HS-27A (cell line): ENCODE measurements around the gene CABLES2.
"Not testable (repeated sequence)": the region's sequence is repeated elsewhere in the genome, so short reads cannot be mapped to it uniquely, and the experiment has no call there.

Source experiments
- DNase-seq: peaks from one replicate; pipeline ENCODE4 v3.0.0-alpha.2; 2012; ENCODE audit warnings: low read depth, missing footprints

The CABLES2 gene

DNA sequence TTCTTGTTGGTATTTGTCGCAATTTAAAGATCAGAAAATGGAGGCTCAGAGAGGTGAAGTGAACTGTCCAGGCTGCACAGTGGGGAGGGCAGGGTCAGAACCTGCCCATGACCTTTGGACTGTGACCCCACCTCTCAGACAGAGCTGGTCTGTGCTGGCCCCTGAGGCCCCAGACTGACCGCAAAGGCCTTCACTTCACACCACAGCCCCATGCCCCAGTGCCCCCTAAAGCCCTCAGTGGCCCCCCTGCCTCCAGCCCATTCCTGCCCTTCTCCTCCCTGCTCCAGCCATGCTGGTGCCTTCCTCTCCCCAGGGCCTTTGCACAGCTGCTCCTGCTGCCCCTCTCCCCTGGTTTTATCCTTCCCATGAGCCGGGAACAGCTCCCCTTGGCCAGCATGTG, 29.6 kb upstream of the CABLES2 start:
- no peak for DNase-seq

DNA sequence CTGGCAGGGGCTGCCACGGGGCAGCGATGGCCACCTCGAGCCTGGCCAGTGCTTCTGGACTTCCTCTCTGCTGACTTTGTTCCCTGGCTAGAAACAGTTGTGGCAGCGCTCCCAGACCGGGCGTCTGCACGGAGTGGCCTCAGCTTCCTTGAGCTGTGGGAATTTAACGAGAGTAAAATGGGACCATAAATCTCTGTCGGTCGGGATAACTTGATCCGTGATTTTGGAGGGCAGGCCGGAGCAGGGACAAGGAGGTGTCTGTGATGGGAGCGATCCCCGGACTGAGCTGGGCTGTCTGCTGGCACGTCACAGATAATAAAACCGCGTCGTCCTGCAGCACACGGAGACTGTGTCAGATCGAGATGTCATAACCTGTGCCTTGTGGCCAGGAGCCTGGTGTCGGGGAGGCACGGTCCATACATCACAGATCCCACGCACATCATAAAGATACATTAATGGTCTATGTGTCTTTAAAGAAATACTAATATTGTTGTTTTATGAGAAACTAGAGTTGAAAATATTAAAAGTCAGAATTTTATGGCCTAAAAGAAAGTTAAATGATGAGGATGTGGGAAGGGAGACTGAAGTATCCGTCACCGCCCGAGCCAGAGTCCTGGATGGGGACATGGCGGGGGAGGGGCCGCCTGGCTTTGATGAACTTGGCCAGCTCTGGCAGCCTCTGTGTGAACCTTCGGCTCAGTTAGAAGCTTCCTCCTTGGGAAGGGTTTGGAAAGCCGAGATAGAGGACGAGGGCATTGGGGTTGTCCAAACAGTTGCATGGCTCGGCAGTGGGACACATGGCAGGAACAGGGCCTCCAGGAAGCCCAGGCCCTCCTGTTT, 26.8 kb upstream of the CABLES2 start:
- DNase-seq, result no peak

DNA sequence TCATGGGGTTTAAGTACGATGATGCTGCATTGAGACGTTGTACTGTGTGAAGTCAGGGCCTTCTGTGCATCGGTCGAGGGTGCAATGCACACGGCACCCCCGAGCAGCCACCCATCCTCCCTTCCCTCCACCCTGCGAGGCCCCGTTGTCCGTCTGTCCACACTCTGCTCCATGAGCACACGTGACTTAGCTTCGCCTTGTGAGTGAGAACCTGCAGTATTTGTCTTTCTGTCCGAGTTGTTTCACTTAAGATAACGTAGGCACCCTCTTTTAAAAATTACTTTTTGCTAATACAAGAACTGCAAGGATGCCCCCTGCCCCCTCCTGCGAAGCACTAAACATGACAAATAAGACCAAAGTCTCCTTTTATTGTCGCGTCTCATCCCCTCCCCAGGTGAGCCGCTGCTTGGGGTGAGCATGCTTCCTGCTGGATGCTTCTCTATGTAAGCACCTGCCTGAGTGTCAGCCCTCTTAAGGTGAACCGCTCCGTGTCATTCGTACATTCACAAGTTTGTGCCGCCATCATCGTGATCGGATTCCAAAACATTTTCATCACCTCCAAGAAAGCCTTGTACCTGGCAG, 23.9 kb upstream of the CABLES2 start:
- no peak for DNase-seq

DNA sequence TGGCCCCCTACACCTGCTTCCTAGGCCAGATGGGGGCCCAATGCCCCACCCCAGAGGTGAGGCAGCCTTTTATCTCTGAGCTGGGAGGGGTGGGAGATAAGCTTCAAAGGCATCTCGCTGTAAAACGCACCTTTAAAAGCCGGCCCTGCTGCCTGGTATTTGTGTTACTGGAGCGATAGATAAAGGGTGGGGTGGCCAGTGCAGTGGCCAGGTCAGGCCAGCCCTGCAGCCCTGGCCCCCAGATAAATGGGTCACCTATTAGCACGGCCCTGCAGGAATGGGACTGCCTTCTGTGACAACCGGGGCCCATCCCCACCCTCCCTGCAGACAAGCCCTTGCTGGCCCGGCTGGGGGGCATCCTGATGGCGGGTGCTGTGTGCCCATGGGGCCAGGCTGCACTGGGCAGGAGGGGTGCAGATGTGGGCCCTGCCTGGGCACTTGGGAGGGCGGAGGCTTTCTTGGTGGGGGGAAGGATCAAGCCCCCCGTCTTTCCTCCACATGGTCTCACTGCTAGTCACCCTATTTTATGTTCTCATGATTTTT, 23.3 kb upstream of the CABLES2 start:
- DNase-seq, result no peak

DNA sequence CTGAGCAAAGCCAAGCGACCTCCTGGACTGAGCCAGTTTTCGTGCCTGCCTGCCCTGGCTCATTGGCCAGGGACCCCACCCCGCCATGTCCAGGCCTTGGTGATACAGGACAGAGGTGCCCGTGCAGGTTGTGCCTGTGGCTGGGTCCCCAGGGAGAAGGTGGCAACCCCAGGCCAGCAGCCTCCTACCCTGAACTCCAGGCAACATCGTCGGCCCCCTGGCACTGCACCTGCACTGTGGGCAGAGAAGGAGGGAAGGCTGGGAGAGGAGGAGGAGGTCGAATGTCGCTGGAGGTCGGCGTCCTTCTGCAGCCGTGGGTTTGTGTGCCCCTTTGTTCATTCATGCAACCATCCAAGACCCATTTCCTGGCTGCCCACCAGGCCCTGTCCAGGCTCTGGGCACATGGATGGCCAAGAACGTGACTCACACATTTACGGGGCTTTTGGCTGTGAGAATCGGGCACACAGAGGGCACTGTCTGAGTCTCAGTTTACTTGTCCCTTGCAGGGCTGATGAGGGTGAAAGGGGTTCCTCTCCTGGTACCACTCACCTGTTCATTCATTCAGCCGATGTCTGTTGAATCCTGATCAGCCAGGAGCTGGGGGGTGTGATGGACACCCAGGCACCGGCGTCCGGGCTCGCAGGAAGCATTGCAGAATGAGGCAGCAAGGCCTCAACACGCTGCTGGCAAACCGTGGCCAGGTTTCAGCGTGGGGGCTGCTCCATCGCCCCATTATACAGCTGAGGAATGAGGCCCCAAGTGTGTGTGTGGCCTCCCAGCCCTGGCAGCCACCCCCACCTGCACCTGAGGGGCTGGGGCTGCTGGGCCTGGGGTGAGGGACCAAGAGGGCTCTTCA, 22.6 kb upstream of the CABLES2 start:
- DNase-seq, result no peak

DNA sequence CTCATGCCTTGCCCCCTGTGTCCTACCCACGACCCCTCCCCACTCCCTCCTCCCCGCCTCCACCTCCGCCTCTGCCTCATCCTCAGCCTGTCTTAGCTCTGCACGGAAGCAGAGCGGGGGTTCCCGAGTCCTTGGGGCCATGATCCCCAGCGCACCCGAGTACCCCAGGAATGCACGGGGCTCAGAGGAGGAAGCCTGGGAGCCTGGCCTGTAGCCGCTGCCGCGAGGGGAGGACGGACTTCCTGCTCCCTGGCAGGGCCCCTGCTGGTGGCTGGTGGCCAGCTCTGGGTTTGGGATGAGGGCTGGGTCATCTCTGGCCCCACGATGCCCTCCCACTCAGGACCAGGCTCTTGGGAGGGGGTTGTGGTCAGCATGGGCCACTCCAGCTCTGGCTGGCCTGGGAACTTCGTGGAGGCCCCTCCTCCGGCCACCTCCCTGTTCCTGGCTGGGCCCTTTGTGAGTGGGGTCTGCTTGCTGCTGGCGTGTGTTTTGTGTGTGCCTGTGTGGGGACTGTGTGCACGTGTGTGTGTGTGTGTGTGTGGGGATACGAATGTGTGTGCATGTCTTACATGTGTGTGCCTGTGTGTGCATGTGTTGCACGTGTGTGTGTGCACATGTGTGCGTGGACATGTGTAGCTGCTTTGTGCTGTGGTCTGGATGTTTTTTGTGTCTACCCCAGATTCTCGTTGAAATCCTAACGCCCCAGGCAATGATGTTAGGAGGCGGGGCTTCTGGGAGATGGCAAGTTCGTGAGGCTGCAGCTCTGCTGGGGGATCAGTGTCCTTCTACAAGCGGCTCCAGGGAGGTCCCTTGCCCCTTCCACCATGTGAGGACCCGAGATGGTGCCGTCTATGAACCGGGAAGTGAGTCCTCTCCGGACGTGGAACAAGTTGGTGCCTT, 21.6 kb upstream of the CABLES2 start:
- DNase-seq, result no peak

DNA sequence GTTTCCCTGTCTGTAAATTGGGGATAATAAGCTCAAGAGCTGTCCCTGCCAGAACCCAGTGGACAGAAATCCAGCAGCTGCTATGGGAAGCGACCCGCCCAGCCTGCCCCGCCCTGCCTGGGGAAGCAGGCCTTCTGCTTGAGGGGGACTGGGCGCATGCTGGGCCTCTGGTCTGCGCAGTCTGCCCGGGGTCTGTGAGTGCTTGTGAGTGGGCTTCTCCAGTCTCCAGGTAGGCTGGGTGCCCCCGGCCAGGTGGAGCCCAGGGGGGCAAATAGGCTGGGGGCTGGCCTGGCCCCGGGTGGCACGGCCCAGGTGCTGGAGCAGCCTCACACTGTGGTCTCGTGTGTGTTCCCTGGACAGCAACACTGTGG, 20.9 kb upstream of the CABLES2 start:
- no peak for DNase-seq

DNA sequence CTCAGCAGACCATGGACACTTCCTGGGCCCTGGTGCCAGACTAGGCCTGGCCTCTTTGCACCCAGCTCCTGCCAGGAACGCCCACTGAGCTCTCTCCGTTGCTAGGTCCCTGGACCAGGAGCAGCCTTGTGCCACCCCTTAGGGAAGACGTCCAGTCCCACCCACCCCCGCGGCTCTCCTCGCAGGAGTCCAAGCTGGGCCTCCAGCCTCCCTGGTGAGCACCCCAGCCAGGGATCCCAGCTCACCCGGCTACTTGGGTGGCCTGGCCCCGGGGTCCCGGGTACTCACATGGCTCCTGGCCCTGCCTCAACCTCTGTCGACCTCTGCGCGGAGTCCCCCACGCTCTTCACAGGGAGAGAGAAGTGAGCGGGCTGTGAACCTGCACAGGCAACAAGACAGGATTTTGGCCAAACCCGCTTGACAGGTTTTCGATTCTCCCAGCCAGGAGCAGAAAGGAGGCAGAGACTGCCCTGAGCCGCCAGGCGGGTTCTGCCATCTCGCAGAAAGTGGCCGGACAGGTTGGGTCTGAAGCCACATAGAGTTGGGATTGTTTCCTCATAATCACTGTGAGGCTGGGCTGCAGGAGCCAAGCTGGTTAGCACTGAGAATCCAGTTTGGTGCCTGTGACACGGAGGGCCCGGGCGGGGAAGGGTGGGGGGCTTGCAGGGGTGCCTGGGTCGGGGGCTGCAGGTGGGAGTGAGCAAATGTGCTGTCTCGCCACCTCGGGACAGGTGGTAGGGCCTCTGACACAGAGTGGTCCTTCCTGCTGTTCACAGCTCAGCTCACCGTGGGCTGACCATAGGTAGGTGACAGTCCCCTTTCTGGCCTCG, 20.3 kb upstream of the CABLES2 start, which contains the start of gene RBBP8NL:
RBBP8NL (minus strand) TSS at position 368 of the 830 bp plus-strand sequence. CDS start 7,892 bp downstream, outside the sequence.
- no peak for DNase-seq

DNA sequence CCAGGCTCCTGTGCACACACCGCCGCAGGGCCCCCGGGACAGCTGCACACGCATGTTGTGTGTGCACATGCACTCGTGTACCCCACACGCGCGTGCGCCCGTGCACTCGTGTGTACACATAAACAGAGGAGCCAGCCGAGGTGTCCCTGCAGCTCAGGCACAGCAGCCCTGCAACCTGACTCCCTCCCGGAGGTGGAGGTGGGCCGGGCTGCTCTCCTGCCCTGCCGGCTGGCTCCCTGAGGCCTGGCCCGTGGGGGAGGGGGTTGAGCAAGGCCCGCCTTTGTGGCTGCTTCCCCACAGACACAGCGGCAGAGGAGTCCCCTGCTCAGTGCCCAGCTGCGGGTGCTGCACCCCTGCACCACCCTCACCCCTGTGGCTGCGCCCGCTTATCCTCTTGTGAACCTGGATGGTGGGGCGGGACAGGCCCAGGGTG, 19.6 kb upstream of the CABLES2 start:
- DNase-seq, result no peak

DNA sequence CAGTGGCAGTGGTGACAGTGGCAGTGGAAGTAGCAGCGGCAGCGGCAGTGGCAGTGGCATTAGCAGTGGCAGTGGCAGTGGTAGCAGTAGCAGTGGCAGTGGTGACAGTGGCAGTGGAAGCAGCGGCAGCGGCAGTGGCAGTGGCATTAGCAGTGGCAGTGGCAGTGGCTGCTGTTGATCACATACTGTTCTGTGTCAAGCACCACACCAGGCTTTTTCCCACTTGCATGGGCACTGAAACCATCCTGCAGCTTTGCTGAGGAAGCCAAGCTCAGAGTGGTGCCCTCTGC, 18.9 kb upstream of the CABLES2 start:
- not testable (repeated sequence) for DNase-seq

DNA sequence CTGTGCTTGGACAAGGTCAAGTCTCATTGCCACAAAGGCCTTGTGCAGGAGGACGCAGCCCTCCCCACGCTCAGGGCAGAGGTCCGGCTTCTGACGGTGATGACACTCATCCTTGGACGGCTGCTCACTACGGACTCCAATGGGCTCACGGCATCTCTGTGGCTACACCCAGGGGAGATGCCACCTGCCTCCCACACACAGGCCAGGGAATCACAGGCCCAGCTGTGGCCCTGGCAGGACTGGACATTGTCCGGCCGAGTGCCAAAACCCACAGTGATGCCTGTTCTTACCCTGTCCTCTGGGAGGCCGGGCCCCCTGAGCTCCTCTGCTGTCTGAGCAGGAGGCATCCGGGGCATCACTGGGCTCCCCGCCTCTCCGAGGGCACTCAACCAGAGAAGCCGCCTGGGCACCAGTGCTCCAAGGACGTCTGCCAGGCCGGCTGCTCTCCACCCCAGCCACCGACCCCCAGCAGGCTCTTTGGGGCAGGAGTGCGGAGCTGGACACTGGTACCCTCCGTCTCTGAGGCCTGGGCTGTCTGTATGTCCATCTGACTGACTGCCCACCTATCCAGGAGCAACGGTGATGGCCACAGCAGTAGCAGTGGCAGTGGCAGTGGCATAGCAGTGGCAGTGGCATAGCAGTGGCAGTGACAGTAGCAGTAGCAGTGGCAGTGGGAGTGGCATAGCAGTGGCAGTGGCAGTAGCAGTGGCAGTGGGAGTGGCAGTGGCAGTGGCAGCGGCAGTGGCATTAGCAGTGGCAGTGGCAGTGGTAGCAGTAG, 18.4 kb upstream of the CABLES2 start:
- no peak for DNase-seq

DNA sequence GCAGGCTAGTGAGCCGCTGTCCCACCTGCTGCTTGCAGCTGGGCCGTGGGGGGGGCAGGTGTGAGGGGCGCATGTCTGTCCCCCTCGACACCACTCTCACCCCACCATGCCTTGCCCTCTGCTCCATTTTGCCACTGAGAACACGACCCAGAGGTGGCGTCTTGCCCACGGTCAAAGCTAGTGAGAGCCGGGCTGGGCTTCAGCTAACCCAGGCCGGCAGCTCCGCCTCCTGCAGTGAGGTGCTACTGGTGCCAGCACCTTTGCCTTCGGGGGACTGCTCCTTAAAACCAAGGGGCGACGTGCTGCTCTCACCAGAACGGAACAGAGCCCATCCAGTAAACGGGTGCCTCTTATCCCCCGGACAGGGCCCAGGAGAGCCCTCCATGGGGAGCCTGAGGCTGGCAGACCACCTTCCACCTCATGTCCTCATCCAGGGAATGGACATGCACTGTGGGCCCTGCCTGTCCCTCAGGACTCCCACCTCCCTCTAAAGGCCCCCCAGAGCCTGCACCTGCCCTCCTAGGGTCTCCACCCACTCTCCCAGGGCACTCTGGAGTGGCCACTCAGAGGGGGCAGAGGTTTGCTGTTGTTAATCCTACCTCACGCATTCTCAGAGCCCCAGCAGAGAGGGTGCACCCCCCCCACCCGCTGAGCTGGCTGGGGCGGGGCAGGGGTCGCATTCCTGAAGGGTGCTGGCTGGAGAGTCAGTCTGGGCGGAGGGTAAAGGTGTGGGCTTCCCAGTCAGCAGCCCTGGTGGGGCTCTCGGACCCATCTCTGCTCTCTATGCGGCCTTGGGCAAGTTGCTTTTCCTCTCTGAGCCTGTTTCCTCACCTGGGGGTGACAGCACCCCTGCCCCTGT, 17.4 kb upstream of the CABLES2 start:
- no peak for DNase-seq

DNA sequence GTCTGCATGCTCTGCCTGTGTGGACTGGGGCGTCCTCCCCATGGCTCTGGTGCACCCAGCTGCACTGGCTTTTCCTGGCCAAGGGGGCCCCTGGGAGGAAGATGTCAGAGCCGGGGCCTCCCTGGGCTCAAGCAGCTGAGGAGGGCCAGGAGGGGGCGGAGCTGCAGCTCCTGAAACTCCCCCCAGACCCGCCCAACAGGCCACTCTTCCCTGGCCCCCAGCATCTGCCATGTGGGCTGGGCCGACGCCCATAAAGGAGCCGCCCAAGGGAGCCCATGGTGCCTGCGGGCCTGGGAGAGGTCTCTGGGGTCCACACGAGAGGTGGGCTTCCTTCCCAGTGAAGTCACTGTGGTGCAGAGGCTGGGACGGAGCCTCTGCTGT, 16.2 kb upstream of the CABLES2 start:
- no peak for DNase-seq

DNA sequence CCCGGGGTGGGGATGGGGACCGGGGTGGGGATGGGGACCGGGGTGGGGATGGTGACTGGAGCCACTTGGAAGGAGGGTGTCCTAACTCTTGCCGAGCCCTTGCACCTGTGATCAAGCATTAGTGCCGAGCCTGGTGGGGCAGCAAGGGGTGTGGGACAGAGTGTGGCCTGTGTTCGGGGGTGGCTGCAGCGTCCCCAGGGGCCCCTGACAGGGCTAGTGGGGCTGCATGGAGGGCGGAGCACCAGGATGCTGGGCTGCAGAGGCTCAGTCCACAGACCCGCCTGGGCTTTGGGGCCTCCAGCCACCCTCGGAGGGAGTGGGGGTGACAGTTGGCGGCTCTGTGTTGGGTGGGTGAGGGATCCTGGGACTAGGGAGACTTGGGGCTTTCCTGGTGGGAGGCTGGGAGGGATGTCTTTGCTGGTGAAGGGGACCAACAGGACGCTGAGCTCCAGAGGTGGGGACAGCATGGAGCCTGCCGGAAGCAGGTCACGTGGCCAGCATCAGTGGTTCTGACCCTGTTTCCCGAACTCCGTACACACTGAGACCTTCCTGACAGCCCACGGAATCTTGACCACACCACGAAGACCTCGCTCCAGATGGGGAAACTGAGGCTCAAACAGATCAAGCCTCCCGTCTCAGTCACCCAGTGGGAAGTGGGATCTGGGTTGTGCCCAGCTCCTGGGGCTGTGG, 15.7 kb upstream of the CABLES2 start:
- DNase-seq, result no peak

DNA sequence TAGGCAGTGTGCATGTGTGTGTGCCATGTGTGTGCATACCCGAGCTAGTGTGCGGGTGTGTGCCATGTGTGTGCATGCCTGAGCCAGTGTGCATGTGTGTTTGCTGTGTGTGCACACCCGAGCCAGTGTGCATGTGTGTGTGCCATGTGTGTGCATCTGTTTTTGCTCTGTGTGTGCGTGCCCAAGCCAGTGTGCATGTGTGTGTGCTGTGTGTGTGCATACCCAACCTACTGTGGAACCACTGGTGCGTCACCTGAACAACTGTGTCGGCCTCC, 14.6 kb upstream of the CABLES2 start:
- DNase-seq, result no peak

DNA sequence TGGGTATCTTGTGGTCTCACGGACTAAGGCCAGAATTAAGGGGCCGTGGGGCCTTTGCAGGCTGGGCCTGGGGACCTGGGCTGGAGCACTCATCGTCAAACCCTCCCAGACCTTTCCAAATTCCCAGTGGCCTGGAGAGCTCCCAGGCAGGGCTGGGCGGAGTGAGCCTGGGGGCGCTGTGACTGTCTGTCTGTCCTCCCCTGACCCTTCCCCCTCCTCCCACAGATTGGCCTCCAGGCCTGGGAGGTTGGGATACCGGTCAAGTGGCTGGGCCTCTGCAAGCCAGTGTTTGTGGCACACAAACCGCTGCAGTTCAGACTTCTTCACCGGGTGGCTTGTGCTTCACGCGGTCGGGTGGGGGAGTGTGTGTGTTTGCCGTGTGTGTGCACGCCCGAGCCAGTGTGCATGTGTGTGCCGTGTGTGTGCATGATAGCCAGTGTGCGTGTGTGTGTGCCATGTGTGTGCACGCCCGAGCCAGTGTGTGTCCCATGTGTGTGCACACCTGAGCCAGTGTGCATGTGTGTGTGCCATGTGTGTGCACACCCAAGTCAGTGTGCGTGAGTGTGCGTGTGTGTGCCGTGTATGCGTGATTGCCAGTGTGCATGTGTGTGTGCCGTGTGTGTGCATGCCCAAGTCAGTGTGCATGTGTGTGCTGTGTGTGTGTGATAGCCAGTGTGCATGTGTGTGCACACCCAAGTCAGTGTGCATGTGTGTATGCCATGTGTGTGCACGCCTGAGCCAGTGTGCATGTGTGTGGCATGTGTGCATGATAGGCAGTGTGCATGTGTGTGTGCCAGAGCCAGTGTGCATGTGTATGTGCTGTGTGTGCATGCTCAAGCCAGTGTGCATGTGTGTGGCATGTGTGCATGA, 14.0 kb upstream of the CABLES2 start:
- no peak for DNase-seq

DNA sequence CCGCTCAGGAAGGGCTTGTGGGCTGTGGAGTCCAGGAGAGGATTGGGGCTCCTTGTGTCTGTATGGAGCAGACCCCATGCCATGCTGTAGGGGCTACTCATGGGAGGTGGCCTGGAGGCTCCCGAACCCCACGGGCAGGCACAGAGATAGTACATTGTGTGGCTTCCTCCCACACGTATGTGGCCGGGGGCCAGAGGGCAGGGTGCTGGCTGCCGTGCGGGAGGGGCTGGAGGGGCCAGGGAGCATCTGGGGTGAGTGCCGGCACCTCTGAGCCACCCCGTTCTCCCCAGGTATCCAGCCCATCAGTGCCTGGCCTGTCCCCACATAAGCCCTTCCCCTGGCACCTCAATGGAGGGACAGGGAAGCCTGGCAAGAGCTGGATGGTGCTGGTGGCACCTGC, 12.7 kb upstream of the CABLES2 start:
- DNase-seq, result no peak
